ENCODE data around the gene CDH4.

CDH4 gene

DNA sequence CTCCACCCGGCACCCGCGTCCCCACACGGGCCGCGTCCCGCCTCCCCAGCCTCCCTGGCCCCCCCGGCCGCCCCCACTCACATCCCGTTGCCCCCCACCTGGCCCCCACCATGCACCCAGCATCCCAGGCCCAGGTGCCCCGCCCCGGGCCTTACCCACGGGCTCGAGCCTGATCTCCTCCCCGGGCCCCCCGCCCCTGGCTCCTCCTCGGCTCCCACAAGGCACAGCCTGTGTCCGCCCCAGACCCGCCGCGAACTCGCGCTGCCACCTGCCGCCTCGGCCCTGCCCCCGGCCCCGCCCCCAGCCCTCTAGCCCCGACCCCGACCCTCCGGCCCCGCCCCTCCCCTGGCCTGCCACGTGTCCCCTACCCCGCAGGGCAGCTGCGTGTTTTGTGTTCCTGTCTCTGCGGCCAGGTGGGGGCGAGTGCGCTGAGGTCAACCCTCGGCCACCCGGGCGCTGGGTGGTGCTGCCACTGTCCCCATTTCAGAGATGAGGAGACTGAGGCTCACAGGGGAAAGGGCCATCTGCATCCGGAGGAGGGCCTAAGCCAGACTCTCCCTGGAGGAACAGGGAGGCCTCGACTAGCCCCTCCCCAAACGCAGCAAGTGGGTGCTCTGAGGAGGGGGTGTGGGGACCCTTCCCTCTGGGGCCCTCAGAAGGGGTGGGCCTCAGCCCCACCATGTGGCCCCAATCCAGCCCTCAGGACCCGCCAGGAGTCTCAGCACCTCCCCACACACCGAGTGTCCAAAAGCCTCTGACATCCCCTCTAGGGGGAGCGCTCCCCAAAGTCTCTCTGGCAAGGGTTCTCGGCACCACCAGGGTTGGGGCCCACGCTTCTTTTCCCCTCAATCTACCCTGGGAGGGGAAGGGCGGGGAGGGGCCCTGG is 713.8 kb downstream of the CDH4 start:
- H3K4me3 ChIP-seq (ENCODE audit: low read length) = no peak overlapping the region
- no peak for DNase-seq (ENCODE audit: low read depth)
- TF ChIP-seq, protein P1, sequence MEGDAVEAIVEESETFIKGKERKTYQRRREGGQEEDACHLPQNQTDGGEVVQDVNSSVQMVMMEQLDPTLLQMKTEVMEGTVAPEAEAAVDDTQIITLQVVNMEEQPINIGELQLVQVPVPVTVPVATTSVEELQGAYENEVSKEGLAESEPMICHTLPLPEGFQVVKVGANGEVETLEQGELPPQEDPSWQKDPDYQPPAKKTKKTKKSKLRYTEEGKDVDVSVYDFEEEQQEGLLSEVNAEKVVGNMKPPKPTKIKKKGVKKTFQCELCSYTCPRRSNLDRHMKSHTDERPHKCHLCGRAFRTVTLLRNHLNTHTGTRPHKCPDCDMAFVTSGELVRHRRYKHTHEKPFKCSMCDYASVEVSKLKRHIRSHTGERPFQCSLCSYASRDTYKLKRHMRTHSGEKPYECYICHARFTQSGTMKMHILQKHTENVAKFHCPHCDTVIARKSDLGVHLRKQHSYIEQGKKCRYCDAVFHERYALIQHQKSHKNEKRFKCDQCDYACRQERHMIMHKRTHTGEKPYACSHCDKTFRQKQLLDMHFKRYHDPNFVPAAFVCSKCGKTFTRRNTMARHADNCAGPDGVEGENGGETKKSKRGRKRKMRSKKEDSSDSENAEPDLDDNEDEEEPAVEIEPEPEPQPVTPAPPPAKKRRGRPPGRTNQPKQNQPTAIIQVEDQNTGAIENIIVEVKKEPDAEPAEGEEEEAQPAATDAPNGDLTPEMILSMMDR (conservative IDR thresholded peaks at IDR 0.05; ENCODE audit: low read depth, low read length) = peak; percentile 11

DNA sequence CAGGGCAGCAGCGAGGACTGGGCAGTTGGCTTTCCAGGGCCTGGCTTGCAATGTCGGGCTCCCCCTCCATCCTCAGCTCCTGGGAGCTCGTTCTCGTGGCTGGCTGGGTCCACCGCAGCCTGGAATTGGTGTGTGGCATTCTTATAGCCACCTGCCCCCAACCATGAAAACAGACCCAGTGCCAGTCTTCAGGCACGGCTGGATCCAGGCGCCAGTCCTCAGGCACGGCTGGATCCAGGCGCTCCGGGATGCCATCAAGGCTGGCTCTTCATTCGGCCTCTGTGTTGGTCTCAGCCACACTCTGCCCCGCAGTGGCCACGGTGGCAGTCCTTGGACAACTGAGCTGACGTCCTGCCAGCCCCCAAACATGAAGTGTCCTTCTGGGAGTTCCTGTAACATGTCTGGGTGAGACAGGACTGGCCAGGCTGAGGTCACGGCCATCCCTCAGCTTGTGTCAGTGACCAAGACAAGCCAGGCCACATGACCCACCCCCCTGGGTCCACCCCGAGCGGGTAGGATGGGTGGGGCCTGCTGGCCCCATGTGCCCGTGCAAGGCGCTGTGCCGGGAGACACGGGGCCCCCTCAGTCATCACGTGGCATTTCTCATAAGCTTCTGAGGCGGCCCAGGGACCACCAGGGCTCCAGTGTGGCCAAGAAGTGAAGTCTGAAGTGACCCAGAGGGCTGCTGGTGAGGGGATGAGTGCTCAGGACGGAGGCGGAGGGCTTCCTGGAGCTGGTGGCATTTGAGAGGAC is 714.6 kb downstream of the CDH4 start:
- TF ChIP-seq, protein P1 (conservative IDR thresholded peaks at IDR 0.05; ENCODE audit: low read depth, low read length) = no peak
- no peak overlapping the region for H3K4me3 ChIP-seq (ENCODE audit: low read length)
- no peak for DNase-seq (ENCODE audit: low read depth)

DNA sequence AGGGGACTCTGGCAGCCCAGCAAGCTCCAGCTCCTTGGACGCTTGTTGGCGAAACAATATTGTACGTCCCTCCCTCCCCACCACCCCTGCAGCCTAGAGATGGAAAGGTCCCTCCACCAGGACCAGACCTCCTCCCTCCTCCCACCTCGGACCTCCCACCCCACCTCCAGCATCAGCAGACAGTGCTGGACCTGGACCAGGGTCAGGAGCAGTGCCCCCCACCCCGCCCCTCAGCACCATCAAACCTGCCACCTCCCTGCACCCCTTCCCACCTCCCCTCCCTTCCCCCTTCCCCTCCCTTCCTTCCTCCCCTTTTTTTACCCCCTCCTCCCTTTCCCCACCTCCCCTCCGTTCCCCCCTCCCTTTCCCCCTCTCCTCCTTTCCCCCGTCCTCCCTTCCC is 715.2 kb downstream of the CDH4 start:
- DNase-seq (ENCODE audit: low read depth) = no peak
- H3K4me3 ChIP-seq (ENCODE audit: low read length) = no peak overlapping the region
- TF ChIP-seq, protein P1 (conservative IDR thresholded peaks at IDR 0.05; ENCODE audit: low read depth, low read length) = no peak

DNA sequence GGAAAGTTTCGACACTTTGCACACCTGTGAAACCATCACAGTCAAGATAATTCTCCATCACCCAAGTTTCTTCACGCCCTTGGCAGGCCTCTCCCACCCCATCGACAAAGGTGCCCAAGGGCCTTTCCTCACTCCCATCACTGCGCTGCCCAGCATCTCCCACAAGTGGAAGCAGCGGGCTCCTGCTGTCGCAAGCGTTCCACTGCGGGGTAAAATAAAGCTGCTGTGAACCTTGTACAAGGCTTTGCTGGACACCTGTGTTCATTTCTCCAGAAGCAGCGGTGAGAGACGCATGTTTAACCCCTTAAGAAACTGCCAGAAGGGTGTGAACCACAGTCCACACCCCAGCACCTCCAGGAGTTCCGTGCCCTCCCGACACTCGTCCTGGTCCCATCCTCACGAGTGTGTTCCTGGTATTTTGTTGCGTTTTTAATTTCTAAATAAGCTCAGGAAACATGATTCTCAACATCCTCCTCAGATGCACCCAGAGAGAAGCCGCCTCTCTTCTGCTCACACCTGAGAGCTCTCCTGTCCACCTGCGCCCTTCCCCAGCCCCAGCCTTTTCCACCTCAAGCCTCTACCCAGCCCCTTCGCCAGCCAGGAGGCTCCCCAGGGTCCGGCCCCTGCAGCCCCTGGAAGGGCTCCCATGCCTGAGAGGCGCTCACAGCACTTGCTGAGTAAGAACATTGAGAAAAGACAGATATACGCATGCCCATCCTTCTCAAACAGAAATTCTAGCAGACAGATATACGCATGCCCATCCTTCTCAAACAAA is 716.2 kb downstream of the CDH4 start:
- TF ChIP-seq, protein P1 (conservative IDR thresholded peaks at IDR 0.05; ENCODE audit: low read depth, low read length) = no peak
- DNase-seq (ENCODE audit: low read depth) = no peak

DNA sequence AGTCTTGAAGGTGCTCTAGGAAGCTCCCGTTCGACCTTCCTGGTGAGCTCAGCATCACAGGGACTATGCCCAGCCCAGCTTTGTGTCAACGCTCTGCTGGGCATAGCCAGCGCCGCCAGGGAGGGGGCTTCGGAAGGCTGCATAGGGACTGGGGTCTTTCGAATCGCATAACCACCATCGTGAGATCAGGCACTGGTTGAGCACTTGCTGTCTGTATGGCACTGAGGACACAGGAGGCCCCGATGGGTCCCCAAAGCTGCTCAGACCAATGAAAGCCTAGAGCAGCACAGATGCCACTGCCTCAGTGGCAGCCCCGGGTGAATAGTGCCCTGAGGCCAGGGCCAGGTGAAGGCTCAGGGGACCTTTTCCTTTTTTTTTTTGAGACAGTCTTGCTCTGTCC is 716.9 kb downstream of the CDH4 start:
- TF ChIP-seq, protein P1 (conservative IDR thresholded peaks at IDR 0.05; ENCODE audit: low read depth, low read length) = no peak
- no peak overlapping the region for H3K4me3 ChIP-seq (ENCODE audit: low read length)
- no peak for DNase-seq (ENCODE audit: low read depth)

More for the DNA sequence above, 716.2 kb downstream of the CDH4 start:
- H3K4me3 ChIP-seq (ENCODE audit: low read length) = no peak overlapping the region

DNA sequence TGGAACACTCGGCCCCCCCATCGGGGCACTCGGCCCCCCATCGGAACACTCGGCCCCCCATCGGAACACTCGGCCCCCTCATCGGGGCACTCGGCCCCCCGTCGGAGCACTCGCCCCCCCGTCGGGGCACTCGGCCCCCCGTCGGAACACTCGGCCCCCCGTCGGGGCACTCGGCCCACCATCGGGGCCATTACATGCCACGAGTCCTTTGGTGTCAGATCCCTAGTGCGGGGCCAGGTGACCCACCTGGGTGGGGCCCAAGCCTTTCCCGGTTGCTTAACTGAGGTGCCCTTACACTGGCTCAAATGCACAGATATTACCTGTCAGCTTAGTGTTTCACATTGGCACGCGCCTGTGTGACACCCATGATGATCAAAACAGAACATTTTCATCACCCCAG is 717.7 kb downstream of the CDH4 start:
- H3K4me3 ChIP-seq (ENCODE audit: low read length) = no peak overlapping the region
- DNase-seq (ENCODE audit: low read depth) = no peak
- TF ChIP-seq, protein P1 (conservative IDR thresholded peaks at IDR 0.05; ENCODE audit: low read depth, low read length) = no peak
